ENCODE results near the gene RNU5B-1.

GRCh38 chr15:65333148-65333820, 28.8 kb downstream of the RNU5B-1 start:
- TF ChIP-seq POLR2A (IDR thresholded peaks at IDR 0.05) (no peak), CTCF (IDR thresholded peaks at IDR 0.05) (no peak), POLR2AphosphoS5 (IDR thresholded peaks at IDR 0.05) (no peak), EP300 (IDR thresholded peaks at IDR 0.05) (no peak)
